OCI-LY7 (cell line): Measurements from ENCODE around the gene TBATA.

Experiments
- EZH2phosphoT487 ChIP-seq: fragments of 200-600 bp; sonication (generic); IDR thresholded peaks from 2 replicates; pipeline ENCODE4 v1.6.1; 2018; ENCODE audit warnings: low read depth, borderline replicate concordance, mild to moderate bottlenecking, mixed run types, antibody characterized with exemption, low read length, moderate library complexity, mixed read lengths
- TF ChIP-seq, protein P1 (sequence below): fragments of 200-600 bp; sonication (generic); conservative IDR thresholded peaks from 2 replicates; pipeline ENCODE4 v1.5.1; 2014; ENCODE audit warnings: mild to moderate bottlenecking, antibody characterized with exemption, low read length, moderate library complexity, mixed read lengths

DNA sequence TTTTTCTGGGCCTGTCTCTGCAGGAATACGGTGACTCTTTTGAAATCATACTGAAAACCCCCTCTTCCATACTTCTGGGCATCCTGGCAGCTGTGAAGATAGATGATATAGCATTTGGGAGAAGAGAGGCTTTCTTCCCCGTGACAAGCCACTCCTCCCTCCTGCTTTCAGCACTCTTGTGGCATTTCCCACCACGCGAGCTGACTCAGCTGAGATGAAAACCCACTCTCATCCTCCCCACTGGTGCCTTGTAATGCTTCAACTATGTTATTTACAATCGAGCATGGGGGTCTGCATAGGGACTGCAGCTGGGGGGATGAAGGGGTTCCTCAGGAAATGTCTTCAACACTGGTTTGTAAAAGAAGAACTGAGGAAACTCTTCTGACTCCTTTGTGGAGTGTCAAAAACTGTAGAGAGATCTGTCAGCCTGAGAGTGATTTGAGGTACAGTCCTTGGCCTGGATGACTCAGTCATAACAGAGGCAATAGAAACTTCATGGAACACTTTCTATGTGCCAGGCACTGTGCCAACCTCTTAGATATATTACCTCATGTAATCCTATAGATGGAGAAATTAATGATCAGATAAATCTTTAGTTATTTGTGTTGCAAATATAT is 1.7 kb upstream of the TBATA start:
- TF ChIP-seq, protein P1, sequence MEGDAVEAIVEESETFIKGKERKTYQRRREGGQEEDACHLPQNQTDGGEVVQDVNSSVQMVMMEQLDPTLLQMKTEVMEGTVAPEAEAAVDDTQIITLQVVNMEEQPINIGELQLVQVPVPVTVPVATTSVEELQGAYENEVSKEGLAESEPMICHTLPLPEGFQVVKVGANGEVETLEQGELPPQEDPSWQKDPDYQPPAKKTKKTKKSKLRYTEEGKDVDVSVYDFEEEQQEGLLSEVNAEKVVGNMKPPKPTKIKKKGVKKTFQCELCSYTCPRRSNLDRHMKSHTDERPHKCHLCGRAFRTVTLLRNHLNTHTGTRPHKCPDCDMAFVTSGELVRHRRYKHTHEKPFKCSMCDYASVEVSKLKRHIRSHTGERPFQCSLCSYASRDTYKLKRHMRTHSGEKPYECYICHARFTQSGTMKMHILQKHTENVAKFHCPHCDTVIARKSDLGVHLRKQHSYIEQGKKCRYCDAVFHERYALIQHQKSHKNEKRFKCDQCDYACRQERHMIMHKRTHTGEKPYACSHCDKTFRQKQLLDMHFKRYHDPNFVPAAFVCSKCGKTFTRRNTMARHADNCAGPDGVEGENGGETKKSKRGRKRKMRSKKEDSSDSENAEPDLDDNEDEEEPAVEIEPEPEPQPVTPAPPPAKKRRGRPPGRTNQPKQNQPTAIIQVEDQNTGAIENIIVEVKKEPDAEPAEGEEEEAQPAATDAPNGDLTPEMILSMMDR, result no peak
- TF ChIP-seq EZH2phosphoT487, result no peak
